DND-41 (cell line): ENCODE results near the gene COL25A1.

ENCODE experiments used
- ATAC-seq: fragments of 200-7000 bp; cut with Tn5 transposase; 3 replicates; pipeline ENCODE4 v1.9.1; 2021; ENCODE audit warnings: low read depth; ENCODE audit not compliant: insufficient read depth
- DNase-seq: peaks from one replicate; pipeline ENCODE4 v3.0.0-alpha.2; 2020
- H2AFZ ChIP-seq: 2 replicates; pipeline ENCODE4 v1.6.0; 2012; ENCODE audit warnings: low read depth, low read length
- H3K27ac ChIP-seq: 2 replicates; pipeline ENCODE4 v1.5.1; 2012; ENCODE audit warnings: low read length, inconsistent platforms
- H3K27me3 ChIP-seq: fragments of 200-600 bp; sonication (generic); 2 replicates; pipeline ENCODE4 v1.6.0; 2012; ENCODE audit warnings: low read length, mild to moderate bottlenecking, inconsistent platforms; ENCODE audit not compliant: insufficient read depth, poor library complexity
- H3K36me3 ChIP-seq: 2 replicates; pipeline ENCODE4 v1.5.1; 2012; ENCODE audit warnings: low read length, inconsistent platforms; ENCODE audit not compliant: insufficient read depth
- H3K4me1 ChIP-seq: 2 replicates; pipeline ENCODE4 v1.5.1; 2012; ENCODE audit warnings: mild to moderate bottlenecking, low read length; ENCODE audit not compliant: insufficient read depth
- H3K4me2 ChIP-seq: 2 replicates; pipeline ENCODE4 v1.6.0; 2012; ENCODE audit warnings: mild to moderate bottlenecking, moderate library complexity, low read length, inconsistent platforms; ENCODE audit not compliant: insufficient read depth
- H3K4me3 ChIP-seq, 2 experiments: fragments of 200-600 bp in 1 of 2; shearing (Covaris generic) in 1 of 2; 2 replicates each; pipeline ENCODE4 v1.5.1; 2012 to 2016; ENCODE audit warnings: inconsistent platforms in 2 of 2, low read length in 2 of 2, mild to moderate bottlenecking in 2 of 2, low read depth in 1 of 2, moderate library complexity in 1 of 2
- H3K79me2 ChIP-seq: 2 replicates; pipeline ENCODE4 v1.6.0; 2012; ENCODE audit warnings: low read length, inconsistent platforms; ENCODE audit not compliant: insufficient read depth
- H3K9ac ChIP-seq: 2 replicates; pipeline ENCODE4 v1.6.0; 2012; ENCODE audit warnings: low read depth, mild to moderate bottlenecking, inconsistent platforms, low read length, moderate library complexity
- H3K9me3 ChIP-seq: 2 replicates; pipeline ENCODE4 v1.5.1; 2012; ENCODE audit warnings: low read length, moderate library complexity, mild to moderate bottlenecking, inconsistent platforms; ENCODE audit not compliant: insufficient read depth, severe bottlenecking
- H4K20me1 ChIP-seq: 2 replicates; pipeline ENCODE4 v1.6.0; 2012; ENCODE audit warnings: low read length; ENCODE audit not compliant: insufficient read depth
- EZH2 ChIP-seq: IDR thresholded peaks from 3 replicates; pipeline ENCODE4 v1.6.1; 2012; ENCODE audit warnings: borderline replicate concordance, low read depth, mild to moderate bottlenecking, moderate library complexity, low read length, inconsistent platforms; ENCODE audit not compliant: severe bottlenecking
- TF ChIP-seq, protein P1 (sequence below): IDR thresholded peaks from 2 replicates; pipeline ENCODE4 v1.5.1; 2012; ENCODE audit warnings: borderline replicate concordance, low read length, moderate library complexity, mild to moderate bottlenecking; ENCODE audit not compliant: poor library complexity, severe bottlenecking; ENCODE audit errors: extremely low read depth

Gene COL25A1

DNA sequence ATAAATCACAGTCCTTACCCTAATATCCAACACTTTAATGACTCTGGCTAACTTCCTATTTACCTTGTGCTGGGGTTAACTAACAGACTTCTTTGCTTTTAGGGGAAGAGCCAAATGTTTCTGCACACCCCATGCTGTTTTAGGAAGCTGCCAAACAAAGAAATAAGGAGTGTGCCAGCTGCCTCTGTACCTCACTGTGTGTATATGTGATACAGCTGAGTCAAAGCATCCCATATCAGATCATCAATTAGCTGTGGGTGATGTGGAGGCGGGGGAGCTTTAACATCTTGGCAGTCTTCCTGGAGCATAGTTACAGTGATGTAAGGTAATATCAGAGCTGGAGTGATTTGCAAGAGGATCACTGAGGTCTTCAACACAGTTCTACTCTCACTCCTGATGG, 95.4 kb downstream of the COL25A1 start:
- Histone ChIP-seq H3K4me1 (no peaks in the 10 kb centered on the region), H3K9ac (no peak overlapping the region), H3K9me3 (no peaks in the 10 kb centered on the region), H3K79me2 (no peaks in the 10 kb centered on the region), H4K20me1 (no peaks in the 10 kb centered on the region), H3K4me3 (no peak overlapping the region), H2AFZ (no peak overlapping the region), H3K27me3 (no peaks in the 10 kb centered on the region), H3K4me2 (no peak overlapping the region), H3K36me3 (no peaks in the 10 kb centered on the region), H3K27ac (no peak overlapping the region)
- no peak for TF ChIP-seq EZH2
- TF ChIP-seq, protein P1, sequence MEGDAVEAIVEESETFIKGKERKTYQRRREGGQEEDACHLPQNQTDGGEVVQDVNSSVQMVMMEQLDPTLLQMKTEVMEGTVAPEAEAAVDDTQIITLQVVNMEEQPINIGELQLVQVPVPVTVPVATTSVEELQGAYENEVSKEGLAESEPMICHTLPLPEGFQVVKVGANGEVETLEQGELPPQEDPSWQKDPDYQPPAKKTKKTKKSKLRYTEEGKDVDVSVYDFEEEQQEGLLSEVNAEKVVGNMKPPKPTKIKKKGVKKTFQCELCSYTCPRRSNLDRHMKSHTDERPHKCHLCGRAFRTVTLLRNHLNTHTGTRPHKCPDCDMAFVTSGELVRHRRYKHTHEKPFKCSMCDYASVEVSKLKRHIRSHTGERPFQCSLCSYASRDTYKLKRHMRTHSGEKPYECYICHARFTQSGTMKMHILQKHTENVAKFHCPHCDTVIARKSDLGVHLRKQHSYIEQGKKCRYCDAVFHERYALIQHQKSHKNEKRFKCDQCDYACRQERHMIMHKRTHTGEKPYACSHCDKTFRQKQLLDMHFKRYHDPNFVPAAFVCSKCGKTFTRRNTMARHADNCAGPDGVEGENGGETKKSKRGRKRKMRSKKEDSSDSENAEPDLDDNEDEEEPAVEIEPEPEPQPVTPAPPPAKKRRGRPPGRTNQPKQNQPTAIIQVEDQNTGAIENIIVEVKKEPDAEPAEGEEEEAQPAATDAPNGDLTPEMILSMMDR: no peak
- DNase-seq (no peak), ATAC-seq (no peak)

GRCh38 chr4:109206620-109207019, 95.8 kb downstream of the COL25A1 start:
- no peak overlapping the region for H3K4me2 ChIP-seq
- TF ChIP-seq EZH2: no peak
- TF ChIP-seq, protein P1: no peak
- no peak for ATAC-seq
- DNase-seq: no peak
- H4K20me1 ChIP-seq: no peaks in the 10 kb centered on the region
- H3K79me2 ChIP-seq: no peaks in the 10 kb centered on the region
- no peaks in the 10 kb centered on the region for H3K36me3 ChIP-seq
- H3K27me3 ChIP-seq: no peaks in the 10 kb centered on the region
- no peak overlapping the region for H3K9ac ChIP-seq
- H3K27ac ChIP-seq: no peak overlapping the region
- no peak overlapping the region for H3K4me3 ChIP-seq
- no peaks in the 10 kb centered on the region for H3K4me1 ChIP-seq
- H3K9me3 ChIP-seq: no peaks in the 10 kb centered on the region
- no peak overlapping the region for H2AFZ ChIP-seq

DNA sequence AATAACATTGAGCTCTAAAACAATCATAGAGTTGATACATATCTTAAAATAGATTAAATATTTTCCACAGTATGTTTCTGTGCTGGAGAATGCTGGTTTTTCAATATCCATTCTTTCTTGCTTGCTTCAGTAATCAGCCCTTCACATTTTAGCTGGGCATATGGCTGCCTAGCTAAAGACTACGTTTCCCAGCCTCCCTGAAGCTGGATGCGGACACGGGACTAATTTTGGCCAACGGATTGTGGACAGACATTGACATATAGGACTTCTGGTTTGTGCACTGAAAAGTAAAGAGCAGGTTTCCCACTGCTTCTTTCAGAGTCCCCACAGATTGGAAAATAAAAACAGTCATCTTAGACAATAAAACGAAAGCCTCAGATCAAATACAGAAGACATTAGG, 97.3 kb downstream of the COL25A1 start:
- H2AFZ ChIP-seq: no peak overlapping the region
- no peaks in the 10 kb centered on the region for H3K4me1 ChIP-seq

More for the DNA sequence above, 97.3 kb downstream of the COL25A1 start:
- TF ChIP-seq EZH2: no peak
- TF ChIP-seq, protein P1: no peak
- no peak overlapping the region for H3K9ac ChIP-seq
- H3K79me2 ChIP-seq: no peaks in the 10 kb centered on the region
- H3K27ac ChIP-seq: no peak overlapping the region
- ATAC-seq (no peak), DNase-seq (no peak)
- no peaks in the 10 kb centered on the region for H3K36me3 ChIP-seq
- no peak overlapping the region for H3K4me3 ChIP-seq
- no peak overlapping the region for H3K4me2 ChIP-seq
- no peaks in the 10 kb centered on the region for H3K9me3 ChIP-seq
- no peaks in the 10 kb centered on the region for H3K27me3 ChIP-seq
- no peaks in the 10 kb centered on the region for H4K20me1 ChIP-seq
